ENCODE data around the gene HOXB3.

DNA sequence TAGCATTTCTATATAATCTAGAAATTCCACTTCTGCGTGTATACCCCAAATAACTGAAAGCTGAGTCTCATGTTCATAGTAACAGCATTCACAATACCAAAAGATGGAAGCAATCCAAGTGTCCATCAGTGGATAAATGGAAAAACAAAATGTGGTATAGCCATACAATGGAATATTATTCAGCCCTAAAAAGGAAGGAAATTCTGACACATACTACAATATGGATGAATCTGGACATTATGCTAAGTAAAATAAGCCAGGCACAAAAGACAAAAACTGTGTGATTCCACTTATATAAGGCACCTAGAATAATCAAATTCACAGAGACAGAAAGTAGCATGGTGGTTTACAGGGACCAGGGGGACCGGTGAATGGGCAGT, 79.7 kb downstream of the HOXB3 start:
- TF ChIP-seq, protein P1, sequence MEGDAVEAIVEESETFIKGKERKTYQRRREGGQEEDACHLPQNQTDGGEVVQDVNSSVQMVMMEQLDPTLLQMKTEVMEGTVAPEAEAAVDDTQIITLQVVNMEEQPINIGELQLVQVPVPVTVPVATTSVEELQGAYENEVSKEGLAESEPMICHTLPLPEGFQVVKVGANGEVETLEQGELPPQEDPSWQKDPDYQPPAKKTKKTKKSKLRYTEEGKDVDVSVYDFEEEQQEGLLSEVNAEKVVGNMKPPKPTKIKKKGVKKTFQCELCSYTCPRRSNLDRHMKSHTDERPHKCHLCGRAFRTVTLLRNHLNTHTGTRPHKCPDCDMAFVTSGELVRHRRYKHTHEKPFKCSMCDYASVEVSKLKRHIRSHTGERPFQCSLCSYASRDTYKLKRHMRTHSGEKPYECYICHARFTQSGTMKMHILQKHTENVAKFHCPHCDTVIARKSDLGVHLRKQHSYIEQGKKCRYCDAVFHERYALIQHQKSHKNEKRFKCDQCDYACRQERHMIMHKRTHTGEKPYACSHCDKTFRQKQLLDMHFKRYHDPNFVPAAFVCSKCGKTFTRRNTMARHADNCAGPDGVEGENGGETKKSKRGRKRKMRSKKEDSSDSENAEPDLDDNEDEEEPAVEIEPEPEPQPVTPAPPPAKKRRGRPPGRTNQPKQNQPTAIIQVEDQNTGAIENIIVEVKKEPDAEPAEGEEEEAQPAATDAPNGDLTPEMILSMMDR (IDR thresholded peaks at IDR 0.05; ENCODE audit: poor library complexity, severe bottlenecking): no peak
- no peak for TF ChIP-seq RAD21 (conservative IDR thresholded peaks at IDR 0.05)
- TF ChIP-seq EZH2 (IDR thresholded peaks at IDR 0.05; ENCODE audit: borderline replicate concordance, insufficient read depth, low read length, poor library complexity, severe bottlenecking): no peak
- no peak for TF ChIP-seq EP300 (conservative IDR thresholded peaks at IDR 0.05; ENCODE audit: poor library complexity, severe bottlenecking)
- no peak for TF ChIP-seq POLR2AphosphoS5 (IDR thresholded peaks at IDR 0.05)
- no peak for TF ChIP-seq TAF1 (IDR thresholded peaks at IDR 0.05; ENCODE audit: low read depth)
- no peak for TF ChIP-seq SMC3 (conservative IDR thresholded peaks at IDR 0.05; ENCODE audit: poor library complexity)

Data from neural cell (in vitro differentiated cells).